Neural progenitor cell (in vitro differentiated cells): ENCODE data around the gene CDK5R1.

Source experiments
- EZH2 ChIP-seq: fragments of 200-600 bp; sonication (generic); IDR thresholded peaks from 2 replicates; pipeline ENCODE4 v1.6.1; 2017; ENCODE audit warnings: antibody characterized with exemption, mild to moderate bottlenecking, moderate library complexity
- EZH2phosphoT487 ChIP-seq: fragments of 200-600 bp; sonication (generic); IDR thresholded peaks from 2 replicates; pipeline ENCODE4 v1.6.1; 2017; ENCODE audit warnings: antibody characterized with exemption
- TF ChIP-seq, protein P1 (sequence below): fragments of 200-600 bp; sonication (generic); IDR thresholded peaks from 2 replicates; pipeline ENCODE4 v1.5.1; 2017; ENCODE audit warnings: antibody characterized with exemption, mild to moderate bottlenecking

DNA sequence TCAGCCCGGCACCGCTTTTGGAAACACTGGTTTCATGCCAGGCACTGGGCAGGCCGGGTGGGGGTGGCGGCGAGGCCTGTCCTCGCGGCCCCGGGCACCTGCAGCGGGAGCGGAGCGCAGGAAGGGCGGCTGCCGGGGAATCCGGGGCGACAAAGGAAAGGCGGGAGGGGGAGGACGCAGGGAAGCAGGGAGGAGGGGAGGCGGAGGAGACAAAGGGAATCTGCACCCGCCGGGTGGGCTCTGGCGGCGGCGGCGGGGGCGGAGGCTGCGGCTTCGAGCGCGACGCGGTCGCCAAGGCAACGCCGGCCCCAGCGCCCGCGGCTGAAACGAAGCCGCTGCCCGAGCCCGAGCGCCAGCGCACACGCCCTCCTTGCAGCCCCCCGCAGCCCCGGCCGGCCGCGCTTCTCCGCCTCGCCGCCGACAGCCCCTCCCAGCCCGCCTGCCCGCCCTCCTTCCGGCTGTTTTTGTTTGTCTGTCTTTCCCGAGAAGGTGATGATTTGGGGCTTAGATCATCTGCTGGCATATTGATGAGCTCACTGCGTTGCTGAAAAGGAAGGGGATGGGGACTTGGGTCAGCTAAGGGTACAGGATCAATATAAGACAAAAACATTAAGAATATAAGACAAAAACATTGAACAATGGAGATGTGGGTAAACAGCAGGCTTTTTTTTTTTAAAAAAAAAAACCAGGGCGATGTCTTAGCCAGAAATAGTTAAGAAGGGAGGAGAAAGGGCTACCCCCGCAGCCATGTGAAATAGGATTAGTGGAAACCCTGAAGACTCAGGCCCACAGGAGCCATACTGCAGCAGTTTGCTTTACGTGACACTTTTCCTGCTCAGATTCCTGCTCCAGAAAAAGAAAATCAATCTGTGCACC is 32.7 kb downstream of the CDK5R1 start:
- TF ChIP-seq, protein P1, sequence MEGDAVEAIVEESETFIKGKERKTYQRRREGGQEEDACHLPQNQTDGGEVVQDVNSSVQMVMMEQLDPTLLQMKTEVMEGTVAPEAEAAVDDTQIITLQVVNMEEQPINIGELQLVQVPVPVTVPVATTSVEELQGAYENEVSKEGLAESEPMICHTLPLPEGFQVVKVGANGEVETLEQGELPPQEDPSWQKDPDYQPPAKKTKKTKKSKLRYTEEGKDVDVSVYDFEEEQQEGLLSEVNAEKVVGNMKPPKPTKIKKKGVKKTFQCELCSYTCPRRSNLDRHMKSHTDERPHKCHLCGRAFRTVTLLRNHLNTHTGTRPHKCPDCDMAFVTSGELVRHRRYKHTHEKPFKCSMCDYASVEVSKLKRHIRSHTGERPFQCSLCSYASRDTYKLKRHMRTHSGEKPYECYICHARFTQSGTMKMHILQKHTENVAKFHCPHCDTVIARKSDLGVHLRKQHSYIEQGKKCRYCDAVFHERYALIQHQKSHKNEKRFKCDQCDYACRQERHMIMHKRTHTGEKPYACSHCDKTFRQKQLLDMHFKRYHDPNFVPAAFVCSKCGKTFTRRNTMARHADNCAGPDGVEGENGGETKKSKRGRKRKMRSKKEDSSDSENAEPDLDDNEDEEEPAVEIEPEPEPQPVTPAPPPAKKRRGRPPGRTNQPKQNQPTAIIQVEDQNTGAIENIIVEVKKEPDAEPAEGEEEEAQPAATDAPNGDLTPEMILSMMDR: no peak
- TF ChIP-seq EZH2: no peak
- TF ChIP-seq EZH2phosphoT487: no peak
